GM06990 (cell line): Measurements from ENCODE around the gene FBH1.

ENCODE experiments used
- DNase-seq: peaks from one replicate; pipeline ENCODE4 v3.0.0-alpha.2; 2011; ENCODE audit not compliant: insufficient read length; ENCODE audit errors: extremely low read depth
- H3K27me3 ChIP-seq: replicated peaks from 2 replicates; pipeline ENCODE4 v1.6.0; 2011; ENCODE audit warnings: low read length; ENCODE audit not compliant: control insufficient read depth, insufficient read depth
- H3K36me3 ChIP-seq: 2 replicates; pipeline ENCODE4 v1.5.1; 2011; ENCODE audit warnings: low read length; ENCODE audit not compliant: control insufficient read depth, insufficient read depth
- H3K4me3 ChIP-seq: replicated peaks from 2 replicates; pipeline ENCODE4 v1.5.1; 2011; ENCODE audit warnings: low read depth, mild to moderate bottlenecking, control low read depth, low read length
- TF ChIP-seq, protein P1 (sequence below): IDR thresholded peaks from 2 replicates; pipeline ENCODE4 v1.5.1; 2011; ENCODE audit warnings: low read length, control low read depth, mild to moderate bottlenecking, inconsistent platforms; ENCODE audit not compliant: insufficient read depth, poor library complexity, severe bottlenecking

FBH1 gene

DNA sequence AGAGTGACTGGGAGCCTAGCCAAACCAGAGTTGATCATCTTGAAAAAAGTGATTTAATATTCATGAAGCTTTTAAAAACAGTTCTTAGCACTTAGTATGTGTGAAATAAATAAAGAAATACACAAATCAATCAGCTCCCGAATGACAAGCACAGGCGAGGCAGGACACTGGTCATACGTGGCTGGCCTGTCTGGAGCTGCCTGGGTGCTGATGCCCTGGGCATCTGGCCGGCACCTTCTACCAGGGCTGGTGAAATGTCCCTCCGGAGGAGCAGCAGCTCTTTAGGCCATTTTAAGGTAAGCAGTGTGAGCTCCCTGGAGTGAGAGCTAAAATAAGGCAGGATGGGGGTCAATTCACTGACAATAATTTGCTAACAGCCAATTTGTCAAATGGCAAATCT is 63.6 kb downstream of the FBH1 start:
- Histone ChIP-seq H3K36me3 (peaks cover 7% of the 10 kb centered on the region), H3K4me3 (no peak overlapping the region), H3K27me3 (no peaks in the 10 kb centered on the region)
- TF ChIP-seq, protein P1, sequence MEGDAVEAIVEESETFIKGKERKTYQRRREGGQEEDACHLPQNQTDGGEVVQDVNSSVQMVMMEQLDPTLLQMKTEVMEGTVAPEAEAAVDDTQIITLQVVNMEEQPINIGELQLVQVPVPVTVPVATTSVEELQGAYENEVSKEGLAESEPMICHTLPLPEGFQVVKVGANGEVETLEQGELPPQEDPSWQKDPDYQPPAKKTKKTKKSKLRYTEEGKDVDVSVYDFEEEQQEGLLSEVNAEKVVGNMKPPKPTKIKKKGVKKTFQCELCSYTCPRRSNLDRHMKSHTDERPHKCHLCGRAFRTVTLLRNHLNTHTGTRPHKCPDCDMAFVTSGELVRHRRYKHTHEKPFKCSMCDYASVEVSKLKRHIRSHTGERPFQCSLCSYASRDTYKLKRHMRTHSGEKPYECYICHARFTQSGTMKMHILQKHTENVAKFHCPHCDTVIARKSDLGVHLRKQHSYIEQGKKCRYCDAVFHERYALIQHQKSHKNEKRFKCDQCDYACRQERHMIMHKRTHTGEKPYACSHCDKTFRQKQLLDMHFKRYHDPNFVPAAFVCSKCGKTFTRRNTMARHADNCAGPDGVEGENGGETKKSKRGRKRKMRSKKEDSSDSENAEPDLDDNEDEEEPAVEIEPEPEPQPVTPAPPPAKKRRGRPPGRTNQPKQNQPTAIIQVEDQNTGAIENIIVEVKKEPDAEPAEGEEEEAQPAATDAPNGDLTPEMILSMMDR: no peak
- DNase-seq: no peak

DNA sequence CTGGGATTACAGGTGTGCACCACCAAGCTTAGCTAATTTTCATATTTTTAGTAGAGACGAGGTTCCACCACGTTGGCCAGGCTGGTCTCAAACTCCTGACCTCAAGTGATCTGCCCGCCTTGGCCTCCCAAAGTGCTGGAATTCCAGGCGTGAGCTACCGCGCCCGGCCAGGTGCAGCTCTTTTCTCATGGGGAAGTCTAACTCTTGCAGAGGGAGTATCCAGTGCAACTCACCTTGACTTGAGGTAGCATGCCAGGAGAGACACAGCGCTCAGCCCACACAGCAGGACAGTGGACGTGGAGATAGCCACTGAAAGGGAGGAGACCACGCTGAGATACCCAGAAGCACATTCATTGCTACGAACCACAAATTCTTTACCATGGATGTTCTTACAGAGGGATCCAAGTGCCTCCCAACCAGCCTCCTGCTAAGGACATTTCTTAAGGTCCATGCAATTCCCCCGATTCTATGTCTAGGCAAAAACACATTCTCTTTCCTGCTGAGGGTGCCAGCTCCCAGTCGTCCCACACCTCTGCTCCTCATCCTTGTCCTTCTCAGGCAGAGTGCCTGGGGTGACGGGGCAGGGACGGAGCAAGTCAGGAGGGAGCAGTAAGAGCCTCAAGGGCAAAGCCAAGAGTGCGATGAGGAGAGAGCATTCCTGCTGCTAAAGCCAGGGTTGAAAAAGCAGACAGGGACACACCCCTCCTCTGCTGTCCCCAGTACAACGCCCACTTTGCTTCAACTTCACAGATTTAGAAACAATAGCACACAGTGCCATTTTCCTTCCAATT is 66.3 kb downstream of the FBH1 start:
- no peak for DNase-seq
- TF ChIP-seq, protein P1: no peak
- Histone ChIP-seq H3K27me3 (no peaks in the 10 kb centered on the region), H3K36me3 (peaks cover 15% of the 10 kb centered on the region), H3K4me3 (no peak overlapping the region)

DNA sequence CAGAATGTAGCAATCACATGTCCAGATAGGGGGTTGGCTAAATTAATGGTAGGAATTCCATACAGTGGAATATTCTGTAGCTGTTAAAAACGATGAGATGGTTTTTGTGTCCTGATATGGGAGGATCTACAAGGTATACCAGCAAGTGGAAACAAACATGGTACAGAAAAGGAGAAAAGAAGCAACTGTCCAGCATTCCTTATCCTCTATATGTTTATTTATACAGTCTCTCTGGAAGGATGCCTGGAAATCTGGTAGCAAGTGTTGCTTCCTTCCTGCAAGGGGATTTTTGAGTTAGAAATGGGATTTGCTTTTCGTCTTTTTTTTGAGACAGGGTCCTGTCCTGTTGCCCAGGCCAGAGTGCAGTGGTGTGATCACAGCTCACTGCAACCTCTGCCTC is 68.0 kb downstream of the FBH1 start:
- Histone ChIP-seq H3K27me3 (no peaks in the 10 kb centered on the region), H3K36me3 (peaks cover 24% of the 10 kb centered on the region), H3K4me3 (no peak overlapping the region)
- TF ChIP-seq, protein P1: no peak
- DNase-seq: no peak

DNA sequence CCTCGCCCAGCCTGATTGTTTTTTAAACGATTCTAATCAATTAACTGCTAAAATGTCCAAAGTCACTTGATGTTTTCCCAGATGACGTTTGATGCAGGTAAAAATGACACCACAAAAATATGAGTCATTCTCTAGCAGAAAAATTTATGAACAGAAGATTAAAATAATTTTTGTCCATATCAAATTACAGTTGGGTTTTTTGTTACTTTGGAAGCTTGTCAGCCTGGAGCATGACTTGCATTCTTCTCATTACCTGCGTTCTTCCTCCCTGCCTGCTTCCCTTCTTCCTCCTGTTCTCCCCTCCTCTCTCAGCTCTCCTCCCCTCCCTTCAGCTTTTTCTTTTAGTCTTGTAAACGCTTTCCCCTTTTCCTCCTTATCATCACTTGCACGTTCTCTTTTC is 68.6 kb downstream of the FBH1 start:
- TF ChIP-seq, protein P1: no peak
- H3K36me3 ChIP-seq: peaks cover 21% of the 10 kb centered on the region
- H3K4me3 ChIP-seq: no peak overlapping the region
- no peaks in the 10 kb centered on the region for H3K27me3 ChIP-seq
- DNase-seq: no peak

DNA sequence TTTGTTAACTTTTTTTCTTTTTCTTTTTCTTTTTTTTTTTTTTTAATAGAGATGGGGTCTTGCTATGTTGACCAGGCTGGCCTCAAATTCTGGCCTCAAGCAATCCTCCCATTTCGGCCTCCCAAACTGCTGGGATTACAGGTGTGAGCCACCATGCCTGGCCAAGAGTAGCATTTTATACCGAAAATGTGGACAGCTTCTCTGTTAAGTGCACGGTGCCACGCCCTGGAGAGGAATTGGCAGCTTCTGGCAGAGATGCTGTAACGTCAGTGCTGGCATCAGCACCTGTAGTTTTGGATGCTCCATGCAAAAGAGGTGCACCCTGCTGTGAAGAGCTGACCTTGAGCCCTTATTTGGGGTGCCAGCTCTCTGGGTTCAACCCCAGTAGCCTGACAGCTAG is 69.1 kb downstream of the FBH1 start:
- Histone ChIP-seq H3K4me3 (no peak overlapping the region), H3K27me3 (no peaks in the 10 kb centered on the region), H3K36me3 (peaks cover 21% of the 10 kb centered on the region)
- TF ChIP-seq, protein P1: no peak
- DNase-seq: no peak
